D721Med (cell line): ENCODE results near the gene LRRC42.

Experiments used
- DNase-seq: peaks from one replicate; pipeline ENCODE4 v3.0.0; 2011; ENCODE audit warnings: low spot score; ENCODE audit not compliant: insufficient read length
- FAIRE-seq: peaks from 2 replicates; lab custom pipeline; 2011; peaks lifted over from hg19 to GRCh38; lab: Jason Lieb, UNC
- CTCF ChIP-seq: IDR thresholded peaks from 2 replicates; pipeline ENCODE4 v1.5.1; 2012; ENCODE audit warnings: mild to moderate bottlenecking, control low read depth; ENCODE audit not compliant: insufficient read depth; ENCODE audit errors: missing control alignments

The LRRC42 gene

GRCh38 chr1:54012863-54013262 lies 66.7 kb downstream of the LRRC42 start:
- DNase-seq (no peak), FAIRE-seq (no peak)
- no peak for TF ChIP-seq CTCF

GRCh38 chr1:54013393-54014008 lies 67.4 kb downstream of the LRRC42 start:
- TF ChIP-seq CTCF = no peak
- no peak for FAIRE-seq

GRCh38 chr1:54014009-54014629 lies 68.0 kb downstream of the LRRC42 start:
- no peak for TF ChIP-seq CTCF
- DNase-seq = no peak
- no peak for FAIRE-seq

More at GRCh38 chr1:54013393-54014008, 67.4 kb downstream of the LRRC42 start:
- DNase-seq = no peak

- DNase-seq = no peak
- TF ChIP-seq CTCF = no peak
- FAIRE-seq = no peak
These were observed 70.5 kb downstream of the LRRC42 start for GRCh38 chr1:54016343-54017282.
